ENCODE data around the gene TRIM2.

The TRIM2 gene

DNA sequence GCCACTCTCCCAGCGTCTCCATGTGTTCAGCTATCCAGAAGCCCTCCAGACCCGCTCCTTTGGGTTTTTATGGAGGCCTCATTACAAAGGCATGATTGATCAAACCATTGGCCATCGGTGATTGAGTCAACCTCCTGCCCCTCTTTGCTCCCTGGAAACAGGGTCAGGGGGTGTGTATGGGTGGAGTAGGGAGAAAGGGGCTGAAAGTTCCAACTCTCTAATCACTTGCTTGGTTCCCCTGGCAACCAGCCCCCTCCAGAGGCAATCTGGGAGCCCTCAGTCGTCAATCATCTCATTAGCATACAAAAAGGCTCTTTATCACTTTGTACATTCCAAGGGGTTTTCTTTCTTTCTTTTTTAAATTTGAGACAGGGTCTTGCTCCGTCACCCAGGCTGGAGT, 2.3 kb downstream of the TRIM2 start:
- Histone ChIP-seq H3K4ac (ENCODE audit: low read depth, low read length) (no peak overlapping the region), H2AK5ac (ENCODE audit: low read length) (no peak overlapping the region), H3K23ac (ENCODE audit: low read length) (no peak overlapping the region), H3K14ac (ENCODE audit: low read length) (no peak overlapping the region), H3K79me1 (ENCODE audit: low read length) (no peaks in the 10 kb centered on the region), H3K36me3 (ENCODE audit: control insufficient read depth in 1 of 2, insufficient read depth in 2 of 2, low read length in 2 of 2) (no peaks in the 10 kb centered on the region), H2BK12ac (ENCODE audit: low read length) (no peak overlapping the region), H2BK120ac (ENCODE audit: insufficient read depth, low read length, poor library complexity) (no peak overlapping the region), H3K4me3 (ENCODE audit: low read depth, low read length) (no peak overlapping the region), H3K18ac (ENCODE audit: low read length) (no peak overlapping the region), H3K4me1 (ENCODE audit: control insufficient read depth in 1 of 2, insufficient read depth in 2 of 2, low read length in 2 of 2) (peaks cover 10 to 15% of the 10 kb centered on the region in 2 experiments), H2AFZ (ENCODE audit: insufficient read depth, low read length, poor library complexity) (no peak overlapping the region), H3K27ac (ENCODE audit: low read depth, low read length) (no peak overlapping the region), H3K79me2 (ENCODE audit: control insufficient read depth, insufficient read depth, low read length, poor library complexity) (no peaks in the 10 kb centered on the region), H3K4me2 (ENCODE audit: low read length) (no peak overlapping the region), H3K9ac (ENCODE audit: low read length) (no peak overlapping the region), H3K27me3 (ENCODE audit: insufficient read depth, low read length) (no peaks in the 10 kb centered on the region), H3K9me3 (ENCODE audit: insufficient read depth, low read depth, low read length) (no peaks in the 10 kb centered on the region), H4K91ac (ENCODE audit: low read depth, low read length) (no peak overlapping the region), H4K12ac (ENCODE audit: low read depth, low read length) (no peak overlapping the region), H4K8ac (ENCODE audit: low read depth, low read length) (no peak overlapping the region), H2BK5ac (ENCODE audit: low read depth, low read length, poor library complexity) (no peak overlapping the region)
- DNase-seq: no peak
- no CpG with 5 or more reads among the region's 5 CpGs for WGBS (ENCODE audit: extremely low coverage, insufficient coverage, insufficient read length)

DNA sequence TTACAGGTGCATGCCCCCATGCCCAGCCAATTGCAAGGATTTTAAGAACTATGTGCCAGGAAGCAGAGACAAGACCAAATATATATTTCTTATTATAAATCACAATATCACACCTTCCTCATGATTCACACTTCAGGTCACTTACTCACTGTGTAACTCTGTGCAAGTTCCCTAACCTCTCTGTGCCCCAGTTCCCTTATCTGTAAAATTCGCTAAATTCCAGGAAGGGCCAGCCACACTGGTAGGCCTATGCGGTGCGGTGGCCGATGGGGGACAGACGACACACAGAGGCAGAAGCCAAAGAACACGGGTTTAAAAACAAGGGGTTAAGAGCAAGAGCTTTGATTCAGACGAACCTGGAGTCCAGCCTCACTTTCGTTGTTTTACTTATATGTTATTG, 2.8 kb downstream of the TRIM2 start:
- H4K8ac ChIP-seq (ENCODE audit: low read depth, low read length): no peak overlapping the region
- H2BK5ac ChIP-seq (ENCODE audit: low read depth, low read length, poor library complexity): no peak overlapping the region
- no peak overlapping the region for H3K14ac ChIP-seq (ENCODE audit: low read length)
- no peak overlapping the region for H3K4ac ChIP-seq (ENCODE audit: low read depth, low read length)
- no peaks in the 10 kb centered on the region for H3K36me3 ChIP-seq (ENCODE audit: control insufficient read depth in 1 of 2, insufficient read depth in 2 of 2, low read length in 2 of 2)
- H3K18ac ChIP-seq (ENCODE audit: low read length): no peak overlapping the region
- H2BK120ac ChIP-seq (ENCODE audit: insufficient read depth, low read length, poor library complexity): no peak overlapping the region
- H3K79me2 ChIP-seq (ENCODE audit: control insufficient read depth, insufficient read depth, low read length, poor library complexity): no peaks in the 10 kb centered on the region
- no peak overlapping the region for H3K23ac ChIP-seq (ENCODE audit: low read length)
- no peaks in the 10 kb centered on the region for H3K27me3 ChIP-seq (ENCODE audit: insufficient read depth, low read length)
- H3K79me1 ChIP-seq (ENCODE audit: low read length): no peaks in the 10 kb centered on the region
- no peak for DNase-seq
- no peak overlapping the region for H2AK5ac ChIP-seq (ENCODE audit: low read length)
- WGBS (ENCODE audit: extremely low coverage, insufficient coverage, insufficient read length): no CpG with 5 or more reads among the region's 8 CpGs
- H4K91ac ChIP-seq (ENCODE audit: low read depth, low read length): no peak overlapping the region
- H3K27ac ChIP-seq (ENCODE audit: low read depth, low read length): no peak overlapping the region
- H4K12ac ChIP-seq (ENCODE audit: low read depth, low read length): no peak overlapping the region
- H2AFZ ChIP-seq (ENCODE audit: insufficient read depth, low read length, poor library complexity): no peak overlapping the region
- no peak overlapping the region for H3K4me2 ChIP-seq (ENCODE audit: low read length)
- no peak overlapping the region for H3K4me3 ChIP-seq (ENCODE audit: low read depth, low read length)
- no peaks in the 10 kb centered on the region for H3K9me3 ChIP-seq (ENCODE audit: insufficient read depth, low read depth, low read length)
- no peak overlapping the region for H2BK12ac ChIP-seq (ENCODE audit: low read length)
- H3K9ac ChIP-seq (ENCODE audit: low read length): no peak overlapping the region
- H3K4me1 ChIP-seq (ENCODE audit: control insufficient read depth in 1 of 2, insufficient read depth in 2 of 2, low read length in 2 of 2): peaks cover 10 to 15% of the 10 kb centered on the region in 2 experiments

DNA sequence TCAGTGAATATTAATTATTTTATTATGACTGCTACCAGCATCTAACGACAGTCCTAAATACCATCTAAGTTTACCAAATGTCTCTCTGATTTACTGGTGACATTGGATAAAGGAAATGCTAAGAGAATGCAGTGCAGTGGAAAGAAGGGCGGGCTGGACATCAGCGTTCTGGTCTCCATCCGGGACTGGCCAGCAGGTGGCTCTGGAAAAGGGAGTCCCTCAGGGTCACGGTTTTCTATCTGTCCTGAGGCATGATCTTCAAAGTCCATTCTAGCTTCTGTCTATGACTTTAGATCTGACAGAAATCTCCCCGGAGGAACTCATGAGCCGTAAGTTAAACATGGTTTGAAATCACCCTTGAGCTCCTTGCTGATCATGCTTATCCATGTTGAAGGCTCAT, 3.3 kb downstream of the TRIM2 start:
- Histone ChIP-seq H4K8ac (ENCODE audit: low read depth, low read length) (no peak overlapping the region), H4K12ac (ENCODE audit: low read depth, low read length) (no peak overlapping the region), H3K4ac (ENCODE audit: low read depth, low read length) (no peak overlapping the region), H3K18ac (ENCODE audit: low read length) (no peak overlapping the region), H3K9me3 (ENCODE audit: insufficient read depth, low read depth, low read length) (no peaks in the 10 kb centered on the region), H3K27ac (ENCODE audit: low read depth, low read length) (no peak overlapping the region), H2BK5ac (ENCODE audit: low read depth, low read length, poor library complexity) (no peak overlapping the region), H2BK12ac (ENCODE audit: low read length) (no peak overlapping the region), H3K14ac (ENCODE audit: low read length) (no peak overlapping the region), H3K27me3 (ENCODE audit: insufficient read depth, low read length) (no peaks in the 10 kb centered on the region), H2BK120ac (ENCODE audit: insufficient read depth, low read length, poor library complexity) (no peak overlapping the region), H4K91ac (ENCODE audit: low read depth, low read length) (no peak overlapping the region), H3K4me2 (ENCODE audit: low read length) (no peak overlapping the region), H3K23ac (ENCODE audit: low read length) (no peak overlapping the region), H3K4me3 (ENCODE audit: low read depth, low read length) (no peak overlapping the region), H3K36me3 (ENCODE audit: control insufficient read depth in 1 of 2, insufficient read depth in 2 of 2, low read length in 2 of 2) (no peaks in the 10 kb centered on the region), H3K4me1 (ENCODE audit: control insufficient read depth in 1 of 2, insufficient read depth in 2 of 2, low read length in 2 of 2) (peaks cover 10 to 15% of the 10 kb centered on the region in 2 experiments), H3K9ac (ENCODE audit: low read length) (no peak overlapping the region), H3K79me1 (ENCODE audit: low read length) (no peaks in the 10 kb centered on the region), H3K79me2 (ENCODE audit: control insufficient read depth, insufficient read depth, low read length, poor library complexity) (no peaks in the 10 kb centered on the region), H2AK5ac (ENCODE audit: low read length) (no peak overlapping the region), H2AFZ (ENCODE audit: insufficient read depth, low read length, poor library complexity) (no peak overlapping the region)
- no CpG with 5 or more reads among the region's 7 CpGs for WGBS (ENCODE audit: extremely low coverage, insufficient coverage, insufficient read length)
- DNase-seq: peak; percentile 32 to 63

DNA sequence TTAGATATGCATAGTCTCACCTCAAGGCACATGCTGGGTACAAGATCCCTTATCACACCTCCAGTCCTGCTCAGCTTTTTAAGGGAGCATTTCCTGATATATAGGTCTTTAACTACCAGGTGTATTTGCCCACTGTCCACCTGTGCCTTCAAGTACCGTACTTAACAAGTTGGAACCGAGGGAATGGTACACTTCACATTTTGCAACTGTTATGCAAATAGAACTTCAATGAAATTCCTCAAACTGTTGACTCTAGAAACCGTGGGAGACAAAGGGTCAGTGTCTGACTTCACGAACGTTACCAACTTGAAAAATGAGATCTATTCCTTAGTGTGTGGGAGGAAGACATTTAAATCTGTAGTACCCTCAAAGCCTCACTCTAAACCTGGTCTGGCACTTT, 5.2 kb downstream of the TRIM2 start:
- no peak overlapping the region for H2BK120ac ChIP-seq (ENCODE audit: insufficient read depth, low read length, poor library complexity)
- no peak overlapping the region for H3K4ac ChIP-seq (ENCODE audit: low read depth, low read length)
- no peak overlapping the region for H3K23ac ChIP-seq (ENCODE audit: low read length)
- no peak overlapping the region for H4K91ac ChIP-seq (ENCODE audit: low read depth, low read length)
- no peak overlapping the region for H3K4me3 ChIP-seq (ENCODE audit: low read depth, low read length)
- no peak overlapping the region for H2BK5ac ChIP-seq (ENCODE audit: low read depth, low read length, poor library complexity)
- H2AK5ac ChIP-seq (ENCODE audit: low read length): no peak overlapping the region
- H3K9ac ChIP-seq (ENCODE audit: low read length): no peak overlapping the region
- no peak overlapping the region for H3K27ac ChIP-seq (ENCODE audit: low read depth, low read length)
- no peak overlapping the region for H2BK12ac ChIP-seq (ENCODE audit: low read length)
- H3K9me3 ChIP-seq (ENCODE audit: insufficient read depth, low read depth, low read length): no peaks in the 10 kb centered on the region
- H3K18ac ChIP-seq (ENCODE audit: low read length): no peak overlapping the region
- H3K79me1 ChIP-seq (ENCODE audit: low read length): no peaks in the 10 kb centered on the region
- no peak overlapping the region for H3K14ac ChIP-seq (ENCODE audit: low read length)
- H3K4me1 ChIP-seq (ENCODE audit: control insufficient read depth in 1 of 2, insufficient read depth in 2 of 2, low read length in 2 of 2): peaks cover 10 to 12% of the 10 kb centered on the region in 2 experiments
- H3K36me3 ChIP-seq (ENCODE audit: control insufficient read depth in 1 of 2, insufficient read depth in 2 of 2, low read length in 2 of 2): no peaks in the 10 kb centered on the region
- H3K4me2 ChIP-seq (ENCODE audit: low read length): no peak overlapping the region
- no peaks in the 10 kb centered on the region for H3K79me2 ChIP-seq (ENCODE audit: control insufficient read depth, insufficient read depth, low read length, poor library complexity)
- no peak overlapping the region for H4K12ac ChIP-seq (ENCODE audit: low read depth, low read length)
- H3K27me3 ChIP-seq (ENCODE audit: insufficient read depth, low read length): no peaks in the 10 kb centered on the region
- DNase-seq: no peak
- no peak overlapping the region for H2AFZ ChIP-seq (ENCODE audit: insufficient read depth, low read length, poor library complexity)
- no CpG with 5 or more reads among the region's 5 CpGs for WGBS (ENCODE audit: extremely low coverage, insufficient coverage, insufficient read length)
- no peak overlapping the region for H4K8ac ChIP-seq (ENCODE audit: low read depth, low read length)

Measured in trophoblast cell (in vitro differentiated cells and primary cell).